Measurements from ENCODE around the gene ALDH3A2. TPM values are rescaled to one million over a fixed set of nuclear protein-coding genes. Genes with fewer than 3 reads are reported as not detected.

Gene ALDH3A2
- total and polyA plus RNA-seq, 12 donors = 20.6 to 104 (median 66.1) TPM

DNA sequence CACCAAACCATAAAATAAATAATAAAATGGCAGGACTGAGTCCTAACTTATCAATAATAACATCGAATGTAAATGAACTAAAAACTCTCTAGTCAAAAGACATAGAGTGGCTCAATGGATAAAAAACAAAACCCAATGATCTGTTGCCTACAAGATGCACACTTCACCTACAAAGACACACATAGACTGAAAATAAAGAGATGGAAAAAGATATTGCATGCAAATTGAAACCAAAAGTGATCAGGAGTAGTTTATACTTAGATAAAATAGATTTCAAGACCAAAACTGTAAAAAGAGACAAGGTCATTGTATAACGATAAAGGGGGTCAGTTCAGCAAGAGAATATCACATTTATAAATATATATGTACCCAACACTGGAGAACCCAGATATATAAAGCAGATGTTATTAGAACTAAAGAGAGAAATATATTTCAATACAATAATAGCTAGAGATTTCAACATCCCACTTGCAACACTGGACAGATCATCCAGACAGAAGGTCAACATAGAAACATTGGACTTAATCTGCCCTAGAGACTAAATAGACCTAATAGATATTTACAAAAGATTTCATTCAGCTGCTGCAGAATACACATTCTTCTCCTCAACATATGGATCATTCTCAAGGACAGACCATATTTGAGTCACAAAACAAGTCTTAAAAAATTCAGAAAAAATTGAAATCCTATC is 38.0 kb downstream of the ALDH3A2 start:
- Histone ChIP-seq H3K27ac (no peak overlapping the region), H3K27me3 (no peaks in the 10 kb centered on the region), H3K36me3 (peaks cover 0 to 2% (median 0%) of the 10 kb centered on the region in 9 donors), H3K9me3 (no peaks in the 10 kb centered on the region), H3K4me3 (no peak overlapping the region), H3K4me1 (no peaks in the 10 kb centered on the region)
- 93 to 97% methylated on average over 2 of the region's 2 CpGs for WGBS, 2 donors
- intact Hi-C loops (cut with DNase I) = no loop called here
- DNase-seq = no peak
- TF ChIP-seq, protein P1, sequence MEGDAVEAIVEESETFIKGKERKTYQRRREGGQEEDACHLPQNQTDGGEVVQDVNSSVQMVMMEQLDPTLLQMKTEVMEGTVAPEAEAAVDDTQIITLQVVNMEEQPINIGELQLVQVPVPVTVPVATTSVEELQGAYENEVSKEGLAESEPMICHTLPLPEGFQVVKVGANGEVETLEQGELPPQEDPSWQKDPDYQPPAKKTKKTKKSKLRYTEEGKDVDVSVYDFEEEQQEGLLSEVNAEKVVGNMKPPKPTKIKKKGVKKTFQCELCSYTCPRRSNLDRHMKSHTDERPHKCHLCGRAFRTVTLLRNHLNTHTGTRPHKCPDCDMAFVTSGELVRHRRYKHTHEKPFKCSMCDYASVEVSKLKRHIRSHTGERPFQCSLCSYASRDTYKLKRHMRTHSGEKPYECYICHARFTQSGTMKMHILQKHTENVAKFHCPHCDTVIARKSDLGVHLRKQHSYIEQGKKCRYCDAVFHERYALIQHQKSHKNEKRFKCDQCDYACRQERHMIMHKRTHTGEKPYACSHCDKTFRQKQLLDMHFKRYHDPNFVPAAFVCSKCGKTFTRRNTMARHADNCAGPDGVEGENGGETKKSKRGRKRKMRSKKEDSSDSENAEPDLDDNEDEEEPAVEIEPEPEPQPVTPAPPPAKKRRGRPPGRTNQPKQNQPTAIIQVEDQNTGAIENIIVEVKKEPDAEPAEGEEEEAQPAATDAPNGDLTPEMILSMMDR (IDR thresholded peaks at IDR 0.05) = no peak
- no peak for ATAC-seq

DNA sequence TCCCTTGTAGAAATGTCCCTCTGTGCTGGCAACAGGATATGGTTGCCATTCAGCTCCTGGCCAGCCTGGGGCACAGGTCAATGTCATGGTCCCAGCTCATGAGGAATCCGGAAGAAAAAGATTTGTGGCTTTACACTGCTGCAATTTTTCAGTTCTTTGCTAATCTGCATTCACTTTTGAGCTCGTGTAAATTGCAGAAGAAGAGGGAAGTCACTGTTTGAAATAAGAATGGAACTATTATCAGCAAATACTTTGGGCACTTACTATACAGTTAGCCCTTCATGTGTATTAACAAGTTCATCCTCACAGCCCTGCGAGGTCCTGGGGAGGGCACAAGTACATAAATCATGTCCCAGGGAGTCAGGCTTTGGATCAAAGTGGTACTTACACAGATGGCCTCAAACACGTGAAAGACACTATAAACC is 53.7 kb downstream of the ALDH3A2 start:
- no peaks in the 10 kb centered on the region for H3K9me3 ChIP-seq
- H3K27me3 ChIP-seq = no peaks in the 10 kb centered on the region
- H3K27ac ChIP-seq = no peak overlapping the region
- peaks cover 0 to 28% (median 20%) of the 10 kb centered on the region in 9 donors for H3K4me1 ChIP-seq
- 78 to 82% methylated on average over 4 of the region's 4 CpGs for WGBS, 2 donors
- DNase-seq = no peak
- intact Hi-C loops (cut with DNase I) = loop anchor here in 2 of 10 donors (10.0 kb wide), 2 partner anchors 53 to 63 kb away; no protein-coding TSS in a partner anchor
- H3K4me3 ChIP-seq = no peak overlapping the region
- TF ChIP-seq, protein P1 (IDR thresholded peaks at IDR 0.05) = no peak
- ATAC-seq = no peak
- H3K36me3 ChIP-seq = no peaks in the 10 kb centered on the region

DNA sequence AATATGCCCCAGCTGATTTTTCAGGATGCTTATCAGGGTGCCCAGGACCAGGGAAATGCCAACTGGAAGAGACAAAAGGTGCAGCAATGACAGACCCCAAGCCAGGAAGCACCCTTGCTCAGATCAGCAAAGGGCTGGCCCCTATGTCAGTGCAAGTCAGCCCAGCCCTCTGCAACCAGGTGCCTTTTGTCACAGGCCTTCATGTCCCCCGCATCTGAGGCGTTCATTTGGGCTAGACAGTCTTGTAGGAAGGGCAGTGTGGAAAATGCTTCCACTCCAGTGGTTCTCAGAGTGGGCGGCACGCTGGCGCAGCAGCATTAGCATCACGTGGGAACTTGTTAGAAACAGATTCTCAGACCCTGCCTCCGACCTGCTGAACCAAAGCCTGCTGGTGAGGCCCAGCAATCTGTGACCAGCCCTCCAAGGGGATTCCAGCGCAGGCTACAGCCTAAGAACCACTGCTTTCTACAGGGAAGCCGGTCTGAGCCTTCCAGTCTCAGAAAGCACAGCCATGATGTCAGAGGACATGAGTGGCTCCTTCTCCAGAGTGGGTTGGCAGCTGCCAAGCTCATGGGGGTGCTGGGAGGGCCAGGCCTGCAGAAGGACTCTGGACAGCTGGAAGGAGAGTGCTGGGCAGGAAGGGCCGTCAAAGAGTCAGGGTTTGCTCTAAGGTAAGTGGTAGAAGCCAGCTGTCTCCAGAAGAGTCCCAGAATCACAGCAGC is 54.7 kb downstream of the ALDH3A2 start:
- no peaks in the 10 kb centered on the region for H3K27me3 ChIP-seq
- intact Hi-C loops (cut with DNase I) = loop anchor here in 2 of 10 donors (10.0 kb wide), 2 partner anchors 52 to 62 kb away; no protein-coding TSS in a partner anchor
- TF ChIP-seq, protein P1 (IDR thresholded peaks at IDR 0.05) = no peak
- H3K4me1 ChIP-seq = peaks cover 0 to 28% (median 20%) of the 10 kb centered on the region in 9 donors
- peak overlapping the region in 7 of 10 donors; percentile 5 to 71 (median 67) for H3K27ac ChIP-seq
- DNase-seq (no peak), ATAC-seq (peak; percentile 21 to 73 (median 56))
- no peaks in the 10 kb centered on the region for H3K9me3 ChIP-seq
- WGBS, 2 donors = 59 to 60% methylated on average over 10 of the region's 10 CpGs
- H3K4me3 ChIP-seq = no peak overlapping the region
- no peaks in the 10 kb centered on the region for H3K36me3 ChIP-seq

DNA sequence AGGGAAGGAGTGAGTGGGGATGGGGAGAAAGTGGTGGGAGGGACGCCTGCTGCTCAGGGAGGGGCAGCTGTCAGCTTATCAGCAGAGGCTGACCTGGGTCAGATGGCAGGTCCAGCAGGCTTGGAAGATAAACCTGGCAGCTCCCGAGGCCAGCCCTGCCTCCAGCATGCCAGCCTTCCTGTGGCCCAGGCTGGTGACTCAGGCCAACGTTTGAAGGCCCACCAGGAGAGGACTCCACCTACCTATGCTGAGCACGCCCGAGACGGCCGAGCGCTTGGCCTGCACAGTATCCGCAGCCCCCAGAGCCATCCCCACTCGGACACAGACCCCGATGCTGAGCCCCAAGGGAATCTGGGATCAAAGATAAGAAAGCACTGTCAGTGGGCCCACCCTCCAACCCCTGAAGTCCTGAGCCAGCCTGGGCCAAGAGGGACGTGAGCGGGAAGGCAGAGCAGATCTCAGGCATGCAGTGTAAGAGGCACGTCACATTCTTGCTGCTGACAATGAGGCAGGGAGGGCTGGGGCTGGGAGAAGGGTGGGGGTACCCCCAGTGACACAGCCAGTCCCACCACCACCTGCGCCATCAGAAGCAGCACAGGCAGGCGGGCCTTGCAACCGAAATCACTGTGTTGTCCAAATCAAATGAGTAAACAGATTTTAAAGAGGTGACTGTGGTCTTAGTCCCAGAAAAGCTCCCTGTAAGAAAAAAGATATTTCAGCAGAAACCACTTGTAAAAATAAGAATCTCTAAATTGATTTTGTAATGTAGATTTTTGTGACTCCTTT is 55.5 kb downstream of the ALDH3A2 start:
- Histone ChIP-seq H3K4me3 (no peak overlapping the region), H3K27me3 (no peaks in the 10 kb centered on the region), H3K9me3 (no peaks in the 10 kb centered on the region), H3K4me1 (peaks cover 0 to 28% (median 20%) of the 10 kb centered on the region in 9 donors), H3K27ac (peak overlapping the region in 7 of 10 donors; percentile 5 to 71 (median 67)), H3K36me3 (no peaks in the 10 kb centered on the region)
- ATAC-seq (peak; percentile 39 to 75 (median 54)), DNase-seq (peak in 1 of 2 donors; percentile 33)
- WGBS, 2 donors = 51 to 58% methylated on average over 17 of the region's 17 CpGs
- intact Hi-C loops (cut with DNase I) = loop anchor here in 2 of 10 donors (10.0 kb wide), 2 partner anchors 51 to 61 kb away; no protein-coding TSS in a partner anchor
- TF ChIP-seq, protein P1 (IDR thresholded peaks at IDR 0.05) = peak in 2 of 9 donors; percentile 11 to 16

All from heart right ventricle (tissue), 16 donors.